DND-41 (cell line): Measurements from ENCODE around the gene CFAP70.

Experiments
- ATAC-seq: fragments of 200-7000 bp; cut with Tn5 transposase; 3 replicates; pipeline ENCODE4 v1.9.1; 2021; ENCODE audit warnings: low read depth; ENCODE audit not compliant: insufficient read depth
- DNase-seq: peaks from one replicate; pipeline ENCODE4 v3.0.0-alpha.2; 2020
- H2AFZ ChIP-seq: 2 replicates; pipeline ENCODE4 v1.6.0; 2012; ENCODE audit warnings: low read depth, low read length
- H3K27ac ChIP-seq: 2 replicates; pipeline ENCODE4 v1.5.1; 2012; ENCODE audit warnings: low read length, inconsistent platforms
- H3K27me3 ChIP-seq: fragments of 200-600 bp; sonication (generic); 2 replicates; pipeline ENCODE4 v1.6.0; 2012; ENCODE audit warnings: low read length, mild to moderate bottlenecking, inconsistent platforms; ENCODE audit not compliant: insufficient read depth, poor library complexity
- H3K36me3 ChIP-seq: 2 replicates; pipeline ENCODE4 v1.5.1; 2012; ENCODE audit warnings: low read length, inconsistent platforms; ENCODE audit not compliant: insufficient read depth
- H3K4me1 ChIP-seq: 2 replicates; pipeline ENCODE4 v1.5.1; 2012; ENCODE audit warnings: mild to moderate bottlenecking, low read length; ENCODE audit not compliant: insufficient read depth
- H3K4me2 ChIP-seq: 2 replicates; pipeline ENCODE4 v1.6.0; 2012; ENCODE audit warnings: mild to moderate bottlenecking, moderate library complexity, low read length, inconsistent platforms; ENCODE audit not compliant: insufficient read depth
- H3K4me3 ChIP-seq, 2 experiments: fragments of 200-600 bp in 1 of 2; shearing (Covaris generic) in 1 of 2; 2 replicates each; pipeline ENCODE4 v1.5.1; 2012 to 2016; ENCODE audit warnings: inconsistent platforms in 2 of 2, low read length in 2 of 2, mild to moderate bottlenecking in 2 of 2, low read depth in 1 of 2, moderate library complexity in 1 of 2
- H3K79me2 ChIP-seq: 2 replicates; pipeline ENCODE4 v1.6.0; 2012; ENCODE audit warnings: low read length, inconsistent platforms; ENCODE audit not compliant: insufficient read depth
- H3K9ac ChIP-seq: 2 replicates; pipeline ENCODE4 v1.6.0; 2012; ENCODE audit warnings: low read depth, mild to moderate bottlenecking, inconsistent platforms, low read length, moderate library complexity
- H3K9me3 ChIP-seq: 2 replicates; pipeline ENCODE4 v1.5.1; 2012; ENCODE audit warnings: low read length, moderate library complexity, mild to moderate bottlenecking, inconsistent platforms; ENCODE audit not compliant: insufficient read depth, severe bottlenecking
- H4K20me1 ChIP-seq: 2 replicates; pipeline ENCODE4 v1.6.0; 2012; ENCODE audit warnings: low read length; ENCODE audit not compliant: insufficient read depth
- CTCF ChIP-seq: IDR thresholded peaks from 2 replicates; pipeline ENCODE4 v1.5.1; 2012; ENCODE audit warnings: borderline replicate concordance, low read length, moderate library complexity, mild to moderate bottlenecking; ENCODE audit not compliant: poor library complexity, severe bottlenecking; ENCODE audit errors: extremely low read depth
- EZH2 ChIP-seq: IDR thresholded peaks from 3 replicates; pipeline ENCODE4 v1.6.1; 2012; ENCODE audit warnings: borderline replicate concordance, low read depth, mild to moderate bottlenecking, moderate library complexity, low read length, inconsistent platforms; ENCODE audit not compliant: severe bottlenecking

The CFAP70 gene

GRCh38 chr10:73211106-73211811 is 147.4 kb downstream of the CFAP70 start:
- Histone ChIP-seq H2AFZ (no peak overlapping the region), H3K9me3 (no peaks in the 10 kb centered on the region), H3K36me3 (peaks cover 15% of the 10 kb centered on the region; the same call in 1 of the 2 replicates), H3K9ac (no peak overlapping the region), H4K20me1 (no peaks in the 10 kb centered on the region), H3K79me2 (no peaks in the 10 kb centered on the region), H3K4me3 (no peak overlapping the region), H3K27me3 (no peaks in the 10 kb centered on the region), H3K4me1 (no peaks in the 10 kb centered on the region), H3K27ac (no peak overlapping the region), H3K4me2 (no peak overlapping the region)
- TF ChIP-seq EZH2 = no peak
- no peak for TF ChIP-seq CTCF
- no peak for ATAC-seq
- no peak for DNase-seq

- Histone ChIP-seq H3K27ac (no peak overlapping the region), H4K20me1 (no peaks in the 10 kb centered on the region), H3K36me3 (peaks cover 14% of the 10 kb centered on the region; the same call in 1 of the 2 replicates), H3K4me1 (no peaks in the 10 kb centered on the region), H3K27me3 (no peaks in the 10 kb centered on the region), H2AFZ (no peak overlapping the region), H3K4me2 (no peak overlapping the region), H3K9ac (no peak overlapping the region), H3K4me3 (no peak overlapping the region), H3K79me2 (no peaks in the 10 kb centered on the region), H3K9me3 (no peaks in the 10 kb centered on the region)
- ATAC-seq (no peak), DNase-seq (no peak)
- TF ChIP-seq EZH2 = no peak
- no peak for TF ChIP-seq CTCF
Observed at GRCh38 chr10:73210395-73211105, 148.1 kb downstream of the CFAP70 start.

- H3K9me3 ChIP-seq = no peaks in the 10 kb centered on the region
- H3K27me3 ChIP-seq = no peaks in the 10 kb centered on the region
- no peaks in the 10 kb centered on the region for H4K20me1 ChIP-seq
- DNase-seq = no peak
- no peak for ATAC-seq
- H3K27ac ChIP-seq = no peak overlapping the region
- H3K4me3 ChIP-seq = no peak overlapping the region
- no peak overlapping the region for H3K9ac ChIP-seq
- H3K4me1 ChIP-seq = no peaks in the 10 kb centered on the region
- peaks cover 14% of the 10 kb centered on the region; the same call in 1 of the 2 replicates for H3K36me3 ChIP-seq
- no peaks in the 10 kb centered on the region for H3K79me2 ChIP-seq
- no peak overlapping the region for H3K4me2 ChIP-seq
- TF ChIP-seq EZH2 (no peak), CTCF (no peak)
- no peak overlapping the region for H2AFZ ChIP-seq
Observed at GRCh38 chr10:73209705-73210104, 149.0 kb downstream of the CFAP70 start.
